GM19099 (cell line): ENCODE results near the gene TMCC3.

Source experiments
- POLR2A ChIP-seq: IDR thresholded peaks from 3 replicates; pipeline ENCODE4 v1.6.1; 2011; ENCODE audit warnings: low read depth; ENCODE audit not compliant: insufficient read length; ENCODE audit errors: extremely low read depth

Gene TMCC3

GRCh38 chr12:94676031-94676641 lies 25.8 kb upstream of the TMCC3 start:
- no peak for TF ChIP-seq POLR2A

GRCh38 chr12:94674835-94675234 lies 24.5 kb upstream of the TMCC3 start:
- TF ChIP-seq POLR2A: no peak

- no peak for TF ChIP-seq POLR2A
Observed at GRCh38 chr12:94674051-94674451, 23.7 kb upstream of the TMCC3 start.

GRCh38 chr12:94673496-94673895 lies 23.1 kb upstream of the TMCC3 start:
- no peak for TF ChIP-seq POLR2A

GRCh38 chr12:94671917-94672316 lies 21.6 kb upstream of the TMCC3 start:
- no peak for TF ChIP-seq POLR2A

GRCh38 chr12:94670898-94671297 lies 20.5 kb upstream of the TMCC3 start:
- TF ChIP-seq POLR2A: no peak

GRCh38 chr12:94670075-94670474 lies 19.7 kb upstream of the TMCC3 start:
- no peak for TF ChIP-seq POLR2A

GRCh38 chr12:94667031-94667540 lies 16.7 kb upstream of the TMCC3 start:
- no peak for TF ChIP-seq POLR2A

- no peak for TF ChIP-seq POLR2A
Observed at GRCh38 chr12:94666158-94666557, 15.8 kb upstream of the TMCC3 start.

- TF ChIP-seq POLR2A: no peak
Observed at GRCh38 chr12:94663702-94664101, 13.3 kb upstream of the TMCC3 start.

GRCh38 chr12:94663071-94663470 lies 12.7 kb upstream of the TMCC3 start:
- no peak for TF ChIP-seq POLR2A

- TF ChIP-seq POLR2A: no peak
Observed at GRCh38 chr12:94660436-94660835, 10.1 kb upstream of the TMCC3 start.

GRCh38 chr12:94659346-94659930 lies 9.1 kb upstream of the TMCC3 start:
- no peak for TF ChIP-seq POLR2A

- no peak for TF ChIP-seq POLR2A
Observed at GRCh38 chr12:94658931-94659330, 8.6 kb upstream of the TMCC3 start.

- no peak for TF ChIP-seq POLR2A
Observed at GRCh38 chr12:94656556-94656955, 6.2 kb upstream of the TMCC3 start.

- TF ChIP-seq POLR2A: no peak
Observed at GRCh38 chr12:94649349-94650142, 811 bp downstream of the TMCC3 start.
